HG02571 (cell line): ENCODE results near the gene ZNHIT6.

ENCODE experiments used
- ATAC-seq: cut with Tn5 transposase; IDR thresholded peaks from one replicate; pipeline ENCODE4 v1.9.1; 2021; ENCODE audit warnings: mild to moderate bottlenecking, moderate library complexity; ENCODE audit not compliant: unreplicated experiment

ZNHIT6 gene

GRCh38 chr1:85623061-85623471, 85.2 kb downstream of the ZNHIT6 start:
- no peak for ATAC-seq

GRCh38 chr1:85621430-85621829, 86.8 kb downstream of the ZNHIT6 start:
- ATAC-seq, result no peak

- ATAC-seq, result no peak
These were observed 90.6 kb downstream of the ZNHIT6 start for GRCh38 chr1:85617633-85618100.

- no peak for ATAC-seq
These were observed 91.5 kb downstream of the ZNHIT6 start for GRCh38 chr1:85616736-85617135.

- ATAC-seq, result no peak
These were observed 91.9 kb downstream of the ZNHIT6 start for GRCh38 chr1:85616364-85616705.

GRCh38 chr1:85615586-85616363, 92.5 kb downstream of the ZNHIT6 start:
- ATAC-seq, result no peak

GRCh38 chr1:85612704-85613361, 95.4 kb downstream of the ZNHIT6 start:
- no peak for ATAC-seq

GRCh38 chr1:85611856-85612255, 96.4 kb downstream of the ZNHIT6 start:
- no peak for ATAC-seq

- no peak for ATAC-seq
These were observed 96.8 kb downstream of the ZNHIT6 start for GRCh38 chr1:85611425-85611824.

- ATAC-seq, result no peak
These were observed 98.3 kb downstream of the ZNHIT6 start for GRCh38 chr1:85609976-85610375.

- no peak for ATAC-seq
These were observed 99.4 kb downstream of the ZNHIT6 start for GRCh38 chr1:85608851-85609250.

- no peak for ATAC-seq
These were observed 100.3 kb downstream of the ZNHIT6 start for GRCh38 chr1:85607921-85608265.

- no peak for ATAC-seq
These were observed 100.9 kb downstream of the ZNHIT6 start for GRCh38 chr1:85607126-85607920.

GRCh38 chr1:85606414-85606800, 101.8 kb downstream of the ZNHIT6 start:
- no peak for ATAC-seq

- no peak for ATAC-seq
These were observed 102.5 kb downstream of the ZNHIT6 start for GRCh38 chr1:85605484-85606413.

GRCh38 chr1:85604298-85604997, 103.8 kb downstream of the ZNHIT6 start:
- no peak for ATAC-seq

- no peak for ATAC-seq
These were observed 105.0 kb downstream of the ZNHIT6 start for GRCh38 chr1:85603086-85603880.

GRCh38 chr1:85602571-85602970, 105.7 kb downstream of the ZNHIT6 start:
- ATAC-seq, result no peak

GRCh38 chr1:85601901-85602300, 106.3 kb downstream of the ZNHIT6 start:
- ATAC-seq, result no peak
